Left lung (tissue), 10 donors: ENCODE measurements around the gene VPS72. TPM values are rescaled to one million over a fixed set of nuclear protein-coding genes. Genes with fewer than 3 reads are reported as not detected.
"Not testable (repeated sequence)": the region's sequence is repeated elsewhere in the genome, so short reads cannot be mapped to it uniquely, and the experiment has no call there.

Source experiments
- ATAC-seq: fragments of 200-7000 bp; cut with Tn5 transposase; one replicate; pipeline ENCODE4 v1.9.1; 2020; ENCODE audit warnings: moderate library complexity
- DNase-seq, 4 donors: peaks; one replicate each; pipeline ENCODE4 v3.0.0-alpha.2; 2013 to 2020
- H3K27ac ChIP-seq, 2 donors: fragments of 200-600 bp; sonication (generic) in 1 of 2; one replicate each; pipeline versions ENCODE4 v1.5.0 to v1.8.0; 2020 to 2021
- H3K27me3 ChIP-seq, 2 donors: fragments of 200-600 bp; sonication (generic) in 1 of 2; one replicate each; pipeline versions ENCODE4 v1.5.0 to v1.8.0; 2020 to 2021
- H3K36me3 ChIP-seq, 2 donors: fragments of 200-600 bp; sonication (generic) in 1 of 2; one replicate each; pipeline versions ENCODE4 v1.5.0 to v1.8.0; 2020 to 2021
- H3K4me1 ChIP-seq, 2 donors: fragments of 200-600 bp; one replicate each; pipeline ENCODE4 v1.8.0; 2021
- H3K4me3 ChIP-seq, 2 donors: fragments of 200-600 bp; sonication (generic) in 1 of 2; one replicate each; pipeline versions ENCODE4 v1.5.0 to v1.8.0; 2020 to 2021; ENCODE audit warnings: mild to moderate bottlenecking in 1 of 2
- H3K9me3 ChIP-seq, 2 donors: fragments of 200-600 bp; sonication (generic) in 1 of 2; one replicate each; pipeline versions ENCODE4 v1.5.0 to v1.8.0; 2020 to 2021
- CTCF ChIP-seq, 2 donors: fragments of 200-600 bp; sonication (generic) in 1 of 2; IDR thresholded peaks; one replicate each; pipeline versions ENCODE4 v1.5.0 to v1.8.0; 2021; ENCODE audit warnings: antibody characterized with exemption in 2 of 2
- intact Hi-C, 2 donors: fragments of 100-400 bp; cut with DNase I; formaldehyde crosslinking; loops; one replicate each; pipeline versions ENCODE4 v1.11.2 to v1.14.2; 2022
- polyA plus RNA-seq, 6 donors: library from polyadenylated mRNA; unstranded; fragments of 120-200 nt; gene quantifications; one replicate each; pipeline ENCODE4 v1.2.1, GENCODE V29; 2013; ENCODE audit not compliant: insufficient read length in 6 of 6
- total RNA-seq, 2 donors: library from RNA; stranded (reverse); fragmentation: NEBNext Ultra II Directional; extraction: Animal tissue kit (Norgen Biotek cat#: 25700); gene quantifications; one replicate each; pipeline ENCODE4 v1.2.1, GENCODE V29; 2021
- donor health status: DM: no; HTN: yes; CAD: no.
- donor health status: DM: no; HTN: no; CAD: no.

Gene VPS72
- total and polyA plus RNA-seq, 8 donors, result 40.5 to 65.1 (median 62.7) TPM

GRCh38 chr1:151210830-151211229 is 20.8 kb upstream of the VPS72 start:
- no peak overlapping the region for H3K4me3 ChIP-seq
- no peaks in the 10 kb centered on the region for H3K4me1 ChIP-seq
- no peak for ATAC-seq

GRCh38 chr1:151205381-151205965 is 15.5 kb upstream of the VPS72 start:
- ATAC-seq, H3K4me3 ChIP-seq, intact Hi-C loops, H3K27ac ChIP-seq, H3K27me3 ChIP-seq, DNase-seq, H3K9me3 ChIP-seq: not testable (repeated sequence)
- Histone ChIP-seq H3K36me3 (peaks cover 0 to 63% of the 10 kb centered on the region in 2 donors), H3K4me1 (peaks cover 0 to 28% of the 10 kb centered on the region in 2 donors)

More at GRCh38 chr1:151210830-151211229, 20.8 kb upstream of the VPS72 start:
- H3K9me3 ChIP-seq, result no peaks in the 10 kb centered on the region
- DNase-seq, result no peak
- TF ChIP-seq CTCF (IDR thresholded peaks at IDR 0.05), result no peak
- H3K27ac ChIP-seq, result no peak overlapping the region
- peaks cover 0 to 71% of the 10 kb centered on the region in 2 donors for H3K36me3 ChIP-seq
- no peaks in the 10 kb centered on the region for H3K27me3 ChIP-seq
- intact Hi-C loops, result no loop called here

GRCh38 chr1:151199873-151200581 is 10.0 kb upstream of the VPS72 start:
- H3K9me3 ChIP-seq, result no peaks in the 10 kb centered on the region
- ATAC-seq (peak; percentile 4), DNase-seq (peak in 1 of 4 donors; percentile 36)
- intact Hi-C loops, result loop anchor here in 1 of 2 donors (10.0 kb wide), 1 partner anchor 55 kb away; the partner anchor contains the start of gene PSMD4
- peak overlapping the region; percentile 67 to 71 for H3K4me3 ChIP-seq
- H3K4me1 ChIP-seq, result peaks cover 3 to 49% of the 10 kb centered on the region in 2 donors
- H3K27ac ChIP-seq, result peak overlapping the region; percentile 87 to 95
- peaks cover 0 to 20% of the 10 kb centered on the region in 2 donors for H3K36me3 ChIP-seq
- no peak for TF ChIP-seq CTCF (IDR thresholded peaks at IDR 0.05)
- no peaks in the 10 kb centered on the region for H3K27me3 ChIP-seq

GRCh38 chr1:151198254-151199127 is 8.5 kb upstream of the VPS72 start, which contains the start of gene PIP5K1A:
PIP5K1A (plus strand) TSS chr1:151198552; CDS start chr1:151198997, 445 bp downstream.
- ATAC-seq (peak; percentile 83), DNase-seq (peak; percentile 97 to 99 (median 98))
- H3K4me1 ChIP-seq, result peaks cover 3 to 45% of the 10 kb centered on the region in 2 donors
- H3K9me3 ChIP-seq, result no peaks in the 10 kb centered on the region
- peak within 1 kb of the TSS; percentile 87 to 95 for H3K27ac ChIP-seq
- peaks cover 0 to 13% of the 10 kb centered on the region in 2 donors for H3K36me3 ChIP-seq
- intact Hi-C loops, result loop anchor here in 1 of 2 donors (10.0 kb wide), 1 partner anchor 56 kb away; the partner anchor contains the start of gene PSMD4
- TF ChIP-seq CTCF (IDR thresholded peaks at IDR 0.05), result no peak
- H3K4me3 ChIP-seq, result peak within 1 kb of the TSS; percentile 67 to 71
- H3K27me3 ChIP-seq, result no peaks in the 10 kb centered on the region

GRCh38 chr1:151197863-151198253 is 7.9 kb upstream of the VPS72 start:
- intact Hi-C loops, result loop anchor here in 1 of 2 donors (10.0 kb wide), 1 partner anchor 57 kb away; the partner anchor contains the start of gene PSMD4
- Histone ChIP-seq H3K4me1 (peaks cover 3 to 44% of the 10 kb centered on the region in 2 donors), H3K9me3 (no peaks in the 10 kb centered on the region), H3K27me3 (no peaks in the 10 kb centered on the region), H3K36me3 (peaks cover 0 to 6% of the 10 kb centered on the region in 2 donors), H3K4me3 (peak overlapping the region; percentile 67 to 71), H3K27ac (peak overlapping the region; percentile 87 to 95)
- ATAC-seq (peak; percentile 0), DNase-seq (no peak)
- TF ChIP-seq CTCF (IDR thresholded peaks at IDR 0.05), result no peak
